Activated T-cell treated with anti-CD3 and anti-CD28 coated beads, Interleukin-2, amount 50 U/mL, for 1 hour (primary cell): ENCODE results near the gene TLE7.

Source experiments
- DNase-seq: peaks from one replicate; pipeline ENCODE4 v3.0.0-alpha.2; 2020

Gene TLE7

GRCh38 chr16:71443714-71444113 is 1.9 kb upstream of the TLE7 start:
- no peak for DNase-seq

DNA sequence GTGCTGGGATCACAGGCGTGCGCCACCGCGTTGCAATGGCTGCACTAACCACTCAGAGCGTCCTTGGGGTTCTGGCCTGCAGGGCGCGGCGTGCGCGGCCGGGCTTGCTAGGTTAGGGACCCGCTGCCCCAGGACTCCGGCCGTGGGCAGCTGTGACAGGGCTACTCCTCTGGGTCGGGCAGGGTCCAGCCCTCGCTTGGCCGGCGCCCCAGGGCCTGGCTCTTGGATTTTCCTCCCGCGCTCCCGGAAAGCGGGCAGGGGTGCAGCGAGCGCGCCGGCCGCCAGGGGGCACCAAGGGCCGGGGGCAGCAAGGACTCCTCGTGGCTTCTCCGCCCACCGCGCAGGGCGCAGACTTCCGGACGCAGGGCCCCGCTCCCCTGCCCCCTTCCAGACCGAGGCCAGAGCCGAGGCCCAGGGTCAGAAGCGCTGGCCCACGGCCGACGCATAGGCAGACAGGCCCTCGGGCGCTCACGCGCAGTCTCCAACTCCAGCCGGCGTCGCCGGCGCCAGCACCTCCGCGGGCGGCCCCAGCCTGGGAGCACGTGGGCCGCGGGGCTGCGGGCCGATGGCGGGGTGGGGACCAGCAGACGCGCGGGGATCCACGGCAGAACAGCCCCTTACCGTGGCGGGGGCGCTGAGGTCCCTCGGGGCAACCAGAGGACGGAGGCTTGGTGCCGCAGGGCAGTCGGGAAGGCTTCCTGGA is 355 bp downstream of the TLE7 start:
- DNase-seq = peak; percentile 48

- DNase-seq = no peak
Observed at GRCh38 chr16:71440669-71441347, 1.0 kb downstream of the TLE7 start.

DNA sequence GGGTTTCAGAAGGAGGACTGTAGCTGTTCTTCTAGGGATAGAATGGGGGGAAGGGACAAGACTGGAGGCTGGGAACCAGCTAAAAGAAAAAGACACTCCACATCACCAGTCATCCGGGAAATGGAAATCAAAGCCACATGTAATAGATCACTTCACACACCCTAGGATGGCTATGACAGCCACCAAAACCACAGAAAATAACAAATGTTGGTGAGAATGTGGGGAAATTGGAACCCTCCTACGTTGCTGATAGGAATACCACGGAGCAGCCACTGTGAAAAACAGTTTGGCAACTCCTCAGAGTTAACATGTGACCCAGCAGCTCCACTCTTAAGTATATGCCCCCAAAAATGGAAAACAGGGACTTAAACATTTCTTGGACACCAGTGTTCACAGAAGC is 2.3 kb downstream of the TLE7 start:
- DNase-seq = no peak

GRCh38 chr16:71436473-71436872 is 5.4 kb downstream of the TLE7 start:
- DNase-seq = no peak

DNA sequence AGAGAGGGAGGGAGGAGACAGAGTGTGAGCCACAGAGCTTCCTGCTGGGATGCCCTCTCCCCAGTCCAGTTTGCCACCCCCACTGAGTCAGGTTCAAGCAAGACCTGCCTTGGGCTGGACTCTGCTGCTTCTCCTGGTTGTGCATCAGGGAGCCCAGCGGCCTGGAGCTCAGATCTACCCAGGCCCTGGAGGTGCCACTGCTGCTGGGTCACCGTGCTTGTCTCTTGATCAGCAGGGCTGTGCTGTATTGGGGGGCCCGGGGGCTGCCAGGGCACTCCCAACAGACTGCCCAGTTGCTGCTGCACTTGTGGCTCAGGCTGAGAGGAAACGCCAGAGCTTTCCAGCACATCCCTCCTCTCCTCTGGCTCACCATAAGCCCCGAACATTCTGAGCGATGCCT is 8.9 kb downstream of the TLE7 start:
- DNase-seq = no peak

GRCh38 chr16:71431991-71432390 is 9.9 kb downstream of the TLE7 start:
- no peak for DNase-seq

- DNase-seq = no peak
Observed at GRCh38 chr16:71431176-71431575, 10.7 kb downstream of the TLE7 start.

DNA sequence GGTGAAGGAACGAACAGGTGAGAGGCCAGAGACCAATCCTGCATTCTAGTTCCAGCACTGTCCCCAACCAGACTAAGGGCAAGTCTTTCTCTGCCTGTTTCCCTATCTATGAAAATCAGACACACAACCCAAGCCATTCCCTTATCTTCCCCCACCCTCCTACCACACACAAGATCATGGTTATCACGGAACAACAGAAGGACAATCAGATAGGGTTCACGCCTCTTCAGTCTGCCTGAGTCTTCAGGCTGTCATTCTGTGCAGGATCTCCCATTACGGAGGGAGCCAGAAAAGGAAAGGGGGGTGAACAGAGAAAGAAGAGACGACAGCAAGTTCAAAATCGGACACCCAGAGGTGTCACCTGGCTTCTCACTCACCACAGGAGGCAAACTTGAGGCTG is 11.1 kb downstream of the TLE7 start:
- DNase-seq = no peak

DNA sequence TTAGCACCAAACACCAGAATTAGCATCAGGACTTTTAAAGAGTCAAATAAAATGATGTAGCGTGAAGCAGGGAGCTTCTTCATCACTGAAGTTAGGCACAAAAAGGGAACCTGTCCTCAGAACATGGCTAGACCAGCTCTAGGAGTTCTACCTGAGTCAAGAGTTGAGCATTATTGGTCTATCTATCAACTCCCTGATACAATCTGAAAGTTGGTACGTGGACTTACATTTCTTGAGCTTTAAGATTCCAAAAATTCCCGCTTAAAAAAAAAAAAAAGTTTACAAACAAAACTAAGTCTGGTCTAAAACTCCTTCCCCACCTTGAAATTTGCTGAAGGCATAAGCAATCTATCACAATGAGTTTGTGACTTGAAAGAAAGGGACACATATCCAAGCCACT is 12.3 kb downstream of the TLE7 start:
- DNase-seq = no peak

DNA sequence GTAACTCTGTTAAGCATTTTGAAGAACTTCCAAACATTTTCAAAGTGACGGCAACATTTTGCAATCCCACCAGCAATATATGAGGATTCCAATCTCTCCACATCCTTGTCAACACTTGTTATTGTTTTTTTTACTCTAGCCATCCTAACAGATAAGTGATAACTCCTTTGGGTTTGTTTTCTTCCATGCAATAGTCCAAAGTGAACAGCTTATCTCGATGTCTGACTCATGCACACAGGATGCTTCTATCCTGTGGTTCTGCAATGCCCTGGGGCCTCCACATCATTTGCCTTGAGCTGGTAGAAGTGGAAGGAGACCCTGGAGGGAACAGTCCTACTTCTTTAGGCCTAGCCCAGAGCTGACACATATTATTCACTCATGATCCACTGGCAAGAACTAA is 13.0 kb downstream of the TLE7 start:
- DNase-seq = no peak

DNA sequence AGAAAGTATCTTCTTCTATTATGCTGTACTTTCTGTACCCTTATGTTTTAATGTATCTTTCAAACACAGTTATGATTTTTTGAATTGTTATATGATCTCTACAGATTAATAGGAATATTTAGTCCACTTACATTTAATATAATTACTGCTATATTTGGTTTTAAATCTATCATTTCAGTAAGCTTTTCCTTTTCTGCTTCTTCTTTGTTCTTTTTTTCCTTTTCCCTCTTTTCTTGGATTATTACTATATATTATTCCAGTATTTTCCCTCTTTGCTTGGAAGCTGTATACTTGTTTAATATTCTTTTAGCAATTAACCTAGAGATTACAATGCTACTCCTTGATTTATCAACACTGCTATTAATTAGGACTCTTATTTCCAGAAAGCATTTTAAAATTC is 13.5 kb downstream of the TLE7 start:
- no peak for DNase-seq

DNA sequence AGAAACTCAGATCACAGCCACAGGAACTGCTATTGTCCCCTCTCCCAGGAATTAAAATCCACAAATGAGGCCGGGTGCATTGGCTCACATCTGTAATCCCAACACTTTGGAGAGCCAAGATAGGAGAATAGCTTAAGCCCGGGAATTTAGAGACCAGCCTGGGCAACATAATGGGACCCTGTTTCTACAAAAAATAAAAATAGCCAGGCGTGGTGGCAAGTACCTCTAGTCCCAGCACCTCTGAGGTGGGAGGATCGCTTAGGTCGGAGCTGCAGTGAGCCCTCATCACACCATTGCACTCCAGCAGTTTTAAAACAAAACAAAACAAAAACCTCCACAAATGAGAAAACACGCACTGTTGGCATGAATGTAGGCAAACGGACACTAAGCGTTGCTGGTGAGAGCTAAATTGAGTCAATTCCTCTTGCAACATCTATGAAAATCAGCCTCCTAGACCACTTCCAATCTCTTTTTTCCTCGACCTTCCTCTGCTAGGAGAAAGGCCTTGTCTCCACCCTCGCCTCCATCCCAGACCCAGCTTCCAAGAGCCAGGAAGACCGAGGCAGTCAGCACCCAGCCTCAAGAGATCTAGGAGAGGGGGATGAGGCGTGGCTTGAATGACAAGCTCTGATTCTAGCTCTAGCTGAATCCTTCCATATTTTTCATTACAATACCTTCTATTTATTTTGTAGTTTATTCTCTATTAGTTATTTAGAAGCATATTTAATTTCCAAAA is 14.8 kb downstream of the TLE7 start:
- no peak for DNase-seq

DNA sequence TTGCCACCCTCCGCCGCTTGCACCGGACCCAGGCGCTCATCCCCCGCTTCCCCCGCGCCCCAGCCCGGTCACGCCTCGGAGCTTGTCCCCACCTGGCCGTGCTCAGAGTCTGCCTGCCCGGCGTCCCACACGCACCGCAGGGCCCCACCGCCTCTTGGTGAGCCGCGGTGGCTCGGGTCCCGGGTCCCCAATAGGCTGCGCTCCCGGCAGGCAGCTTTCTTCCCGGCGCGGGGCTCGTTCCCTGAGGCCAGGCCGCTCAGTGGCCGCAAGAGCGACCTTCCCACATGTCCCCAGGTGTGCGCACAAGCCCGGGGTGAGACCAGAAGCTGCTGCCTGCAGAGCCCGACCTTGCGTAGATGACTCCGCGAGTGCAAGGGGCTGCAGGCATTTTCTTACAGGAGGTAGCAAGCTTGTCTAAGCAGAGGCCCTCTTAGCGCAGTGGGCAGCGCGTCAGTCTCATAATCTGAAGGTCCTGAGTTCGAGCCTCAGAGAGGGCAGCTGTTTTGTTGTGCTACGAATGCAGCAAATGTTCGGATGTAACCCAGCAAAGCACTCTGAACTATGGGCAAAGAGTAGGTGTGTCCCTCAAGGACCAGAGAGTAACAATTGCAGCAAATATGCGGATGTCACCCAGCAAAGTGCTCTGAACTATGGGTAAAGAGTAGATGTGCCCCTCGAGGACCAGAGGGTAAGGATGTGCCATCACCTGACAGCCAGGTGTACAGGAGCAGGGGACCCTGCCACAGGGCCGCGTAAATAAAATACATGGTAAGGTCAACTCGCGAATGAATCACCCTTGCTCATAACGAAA is 15.6 kb downstream of the TLE7 start:
- DNase-seq = peak; percentile 47

DNA sequence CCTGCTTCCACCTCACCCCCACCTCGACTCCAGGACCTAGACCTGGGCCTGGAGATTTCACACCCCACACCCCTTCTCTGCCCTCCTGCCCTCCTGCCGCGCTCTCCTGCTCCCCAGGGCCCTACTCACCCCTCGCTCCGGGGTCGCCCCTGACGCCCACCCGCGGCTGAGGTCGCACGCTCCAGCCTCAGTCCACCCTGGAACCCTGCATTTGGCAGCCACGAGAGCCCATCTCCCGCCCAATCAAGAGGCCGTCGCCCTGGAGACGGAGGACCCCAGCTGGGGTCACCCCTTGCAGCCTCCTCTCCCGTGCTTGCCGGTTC is 16.1 kb downstream of the TLE7 start:
- DNase-seq = no peak

DNA sequence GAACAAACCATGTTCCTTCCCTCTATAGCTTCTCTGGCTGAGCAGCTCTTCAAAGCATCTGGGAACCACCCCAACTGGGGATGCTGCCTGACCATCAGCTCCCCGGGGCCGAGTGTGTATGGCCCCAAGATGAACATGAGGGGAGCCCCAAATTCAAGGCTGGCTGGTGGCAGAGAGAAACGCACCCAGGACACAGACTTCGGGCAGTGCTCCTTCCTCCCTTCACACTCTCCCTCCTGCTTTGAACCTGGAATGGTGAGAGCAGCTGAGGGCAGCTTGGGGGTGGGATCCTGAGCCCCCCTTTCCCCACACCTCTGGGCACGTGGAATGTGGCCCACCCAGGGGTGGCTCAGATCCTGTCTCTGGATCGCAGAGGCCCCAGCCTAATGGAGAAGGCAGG is 17.2 kb downstream of the TLE7 start:
- DNase-seq = no peak

DNA sequence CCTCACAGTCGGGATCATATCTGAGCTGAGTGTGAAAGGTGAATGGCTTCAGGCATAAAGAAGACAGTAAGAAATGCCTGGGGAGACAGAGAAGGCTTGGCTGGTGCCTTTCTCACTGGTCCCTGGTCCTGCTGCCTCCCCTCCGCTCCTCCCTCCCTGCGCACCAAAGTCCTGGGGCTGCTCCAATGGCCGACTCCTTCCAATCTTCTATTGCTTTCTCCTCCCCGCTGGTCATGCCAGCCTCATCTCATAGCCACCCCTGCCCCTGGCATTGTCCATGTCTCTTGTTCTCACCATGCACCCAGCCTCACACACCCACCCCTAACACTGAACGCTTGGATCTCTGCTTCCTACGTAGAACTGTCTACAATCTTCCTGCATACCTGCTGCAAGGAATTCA is 18.0 kb downstream of the TLE7 start:
- DNase-seq = no peak

GRCh38 chr16:71423016-71423415 is 18.8 kb downstream of the TLE7 start:
- DNase-seq = no peak

- no peak for DNase-seq
Observed at GRCh38 chr16:71421911-71422310, 19.9 kb downstream of the TLE7 start.

DNA sequence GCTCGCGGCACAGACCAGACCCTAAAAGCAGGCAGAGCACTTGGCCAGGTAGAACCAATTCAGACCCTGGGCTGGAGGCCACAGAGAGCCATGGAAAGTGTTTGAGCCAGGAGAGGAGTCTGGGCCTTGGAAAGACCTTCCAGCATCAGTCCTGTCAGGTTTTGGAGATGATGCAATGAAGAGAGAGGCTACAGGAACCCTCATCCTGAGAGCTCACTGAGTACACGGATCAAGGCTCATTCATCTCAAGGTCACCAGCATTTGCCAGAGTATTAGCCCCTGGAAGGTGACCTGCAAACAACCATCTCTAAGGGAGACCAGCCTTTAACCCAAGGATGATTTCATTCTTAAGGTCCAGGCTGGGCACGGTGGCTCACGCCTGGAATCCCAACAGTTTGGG is 27.8 kb downstream of the TLE7 start:
- no peak for DNase-seq

GRCh38 chr16:71413341-71413740 is 28.5 kb downstream of the TLE7 start:
- no peak for DNase-seq

GRCh38 chr16:71412270-71413160 is 29.3 kb downstream of the TLE7 start:
- DNase-seq = peak; percentile 59
